H1 (cell line): ENCODE data around the gene CSNK1A1. TPM values are rescaled to one million over a fixed set of nuclear protein-coding genes. Genes with fewer than 3 reads are reported as not detected.

Experiments
- CTCF ChIA-PET: fragments of 300-600 bp; sonication (Branson Sonifier 250); formaldehyde crosslinking; loops from one replicate; lab custom pipeline; 2021; ENCODE audit not compliant: partially characterized antibody; lab: Charles Lee
- POLR2A ChIA-PET: fragments of 300-600 bp; sonication (Branson Sonifier 250); formaldehyde crosslinking; loops from one replicate; lab custom pipeline; 2021; ENCODE audit warnings: inconsistent platforms; ENCODE audit not compliant: partially characterized antibody; lab: Charles Lee
- DNase-seq, 2 experiments: peaks; one replicate each; pipeline versions ENCODE4 v3.0.0 to v3.0.0-alpha.2; 2010 to 2022; ENCODE audit warnings: low spot score in 2 of 2, low read depth in 1 of 2, mixed read lengths in 1 of 2
- FAIRE-seq: peaks from 2 replicates; lab custom pipeline; 2011; peaks lifted over from hg19 to GRCh38; lab: Jason Lieb, UNC
- H2AFZ ChIP-seq: 2 replicates; pipeline ENCODE4 v1.8.1; 2012; ENCODE audit warnings: low read length, inconsistent platforms
- H2AK5ac ChIP-seq: 2 replicates; pipeline ENCODE4 v1.6.1; 2013; ENCODE audit warnings: low read depth, low read length
- H2BK120ac ChIP-seq: replicated peaks from 2 replicates; pipeline ENCODE3; 2013; ENCODE audit warnings: low read depth, low read length, inconsistent platforms
- H2BK12ac ChIP-seq: 2 replicates; pipeline ENCODE4 v1.6.1; 2013; ENCODE audit warnings: low read depth, low read length
- H2BK15ac ChIP-seq: 2 replicates; pipeline ENCODE4 v1.6.1; 2013; ENCODE audit warnings: low read length
- H2BK20ac ChIP-seq: 2 replicates; pipeline ENCODE4 v1.6.1; 2013; ENCODE audit warnings: low read length
- H2BK5ac ChIP-seq: 2 replicates; pipeline ENCODE4 v1.6.1; 2013; ENCODE audit warnings: low read depth, low read length
- H3K14ac ChIP-seq: 2 replicates; pipeline ENCODE4 v1.6.1; 2013; ENCODE audit warnings: inconsistent platforms; ENCODE audit not compliant: insufficient read length
- H3K18ac ChIP-seq: 2 replicates; pipeline ENCODE4 v1.6.1; 2013; ENCODE audit warnings: low read length; ENCODE audit errors: extremely low read depth
- H3K23ac ChIP-seq: 2 replicates; pipeline ENCODE4 v1.6.1; 2013; ENCODE audit warnings: inconsistent platforms; ENCODE audit not compliant: insufficient read length
- H3K23me2 ChIP-seq: 2 replicates; pipeline ENCODE4 v1.6.1; 2013; ENCODE audit warnings: low read depth, low read length
- H3K27ac ChIP-seq: 2 replicates; pipeline ENCODE4 v1.6.1; 2011; ENCODE audit warnings: low read depth, low read length, inconsistent platforms
- H3K27me3 ChIP-seq, 4 experiments: replicated peaks in 1 of 4; 1 replicate in 1 of 4; 2 replicates in 3 of 4; pipeline versions ENCODE4 v1.6.1 to v1.8.1; 2011 to 2013; ENCODE audit warnings: low read length in 3 of 4, mild to moderate bottlenecking in 3 of 4, inconsistent platforms in 2 of 4, mixed read lengths in 2 of 4, moderate library complexity in 1 of 4; ENCODE audit not compliant: control insufficient read depth in 3 of 4, insufficient read depth in 3 of 4; ENCODE audit errors: extremely low read depth in 1 of 4
- H3K36me3 ChIP-seq, 4 experiments: 2 replicates each; pipeline versions ENCODE4 v1.6.1 to v1.8.1; 2011 to 2013; ENCODE audit warnings: mild to moderate bottlenecking in 4 of 4, low read length in 3 of 4, moderate library complexity in 2 of 4, control low read depth in 1 of 4, inconsistent platforms in 1 of 4; ENCODE audit not compliant: insufficient read depth in 4 of 4, control insufficient read depth in 2 of 4
- H3K4ac ChIP-seq: replicated peaks from 2 replicates; pipeline ENCODE3; 2013; ENCODE audit warnings: low read length, low read depth, mixed read lengths, inconsistent platforms; ENCODE audit not compliant: insufficient read length
- H3K4me1 ChIP-seq, 4 experiments: replicated peaks in 1 of 4; 1 replicate in 1 of 4; 2 replicates in 3 of 4; pipeline versions ENCODE4 v1.6.1 to v1.8.1; 2011 to 2013; ENCODE audit warnings: low read length in 3 of 4, inconsistent platforms in 2 of 4, mixed read lengths in 1 of 4; ENCODE audit not compliant: insufficient read depth in 4 of 4, control insufficient read depth in 3 of 4
- H3K4me2 ChIP-seq, 2 experiments: 2 replicates each; pipeline versions ENCODE4 v1.6.1 to v1.8.1; 2011 to 2013; ENCODE audit warnings: low read depth in 2 of 2, low read length in 2 of 2, control low read depth in 1 of 2, inconsistent platforms in 1 of 2, mild to moderate bottlenecking in 1 of 2; ENCODE audit not compliant: insufficient read depth in 1 of 2
- H3K4me3 ChIP-seq, 4 experiments: fragments of 200-600, 300-600 bp in 1 of 4; sonication (generic), shearing (Covaris generic), sonication (Bioruptor Twin) in 1 of 4; 2 replicates each; pipeline versions ENCODE4 v1.5.1 to v1.8.1; 2011 to 2016; ENCODE audit warnings: low read length in 4 of 4, low read depth in 3 of 4, control low read depth in 2 of 4, inconsistent platforms in 2 of 4, mild to moderate bottlenecking in 2 of 4, mixed read lengths in 1 of 4, moderate library complexity in 1 of 4; ENCODE audit not compliant: insufficient read depth in 2 of 4; ENCODE audit errors: extremely low read depth in 1 of 4
- H3K56ac ChIP-seq: replicated peaks from 2 replicates; pipeline ENCODE3; 2013; ENCODE audit warnings: low read depth, mild to moderate bottlenecking, mixed read lengths, low read length, inconsistent platforms; ENCODE audit not compliant: insufficient read length
- H3K79me1 ChIP-seq: 2 replicates; pipeline ENCODE4 v1.6.1; 2013; ENCODE audit warnings: low read depth, low read length, control low read depth
- H3K79me2 ChIP-seq, 2 experiments: 2 replicates each; pipeline versions ENCODE4 v1.6.1 to v1.8.1; 2012 to 2013; ENCODE audit warnings: low read length in 2 of 2, mild to moderate bottlenecking in 2 of 2, inconsistent platforms in 1 of 2; ENCODE audit not compliant: insufficient read depth in 2 of 2, control insufficient read depth in 1 of 2
- H3K9ac ChIP-seq, 4 experiments: replicated peaks in 1 of 4; 1 replicate in 1 of 4; 2 replicates in 3 of 4; pipeline versions ENCODE4 v1.6.1 to v1.8.1; 2011 to 2013; ENCODE audit warnings: low read depth in 3 of 4, low read length in 3 of 4, control low read depth in 2 of 4, mild to moderate bottlenecking in 2 of 4, moderate library complexity in 2 of 4, inconsistent platforms in 1 of 4; ENCODE audit errors: extremely low read depth in 1 of 4
- H3K9me3 ChIP-seq, 2 experiments: 2 replicates each; pipeline versions ENCODE4 v1.6.1 to v1.8.1; 2012 to 2013; ENCODE audit warnings: mild to moderate bottlenecking in 2 of 2, moderate library complexity in 2 of 2, control low read depth in 1 of 2, inconsistent platforms in 1 of 2, low read depth in 1 of 2, low read length in 1 of 2, mixed read lengths in 1 of 2; ENCODE audit not compliant: insufficient read depth in 2 of 2
- H4K20me1 ChIP-seq, 2 experiments: replicated peaks in 1 of 2; 2 replicates each; pipeline versions ENCODE3 to v1.8.1; 2011 to 2013; ENCODE audit warnings: inconsistent platforms in 2 of 2, low read length in 2 of 2, mild to moderate bottlenecking in 1 of 2; ENCODE audit not compliant: insufficient read depth in 2 of 2, control insufficient read depth in 1 of 2
- H4K5ac ChIP-seq: 2 replicates; pipeline ENCODE4 v1.6.1; 2013; ENCODE audit warnings: low read length, low read depth, mixed read lengths, inconsistent platforms; ENCODE audit not compliant: insufficient read length
- H4K8ac ChIP-seq: 2 replicates; pipeline ENCODE4 v1.8.0; 2013; ENCODE audit warnings: mild to moderate bottlenecking, moderate library complexity, low read length, inconsistent platforms; ENCODE audit not compliant: insufficient read depth; ENCODE audit errors: extremely low read depth
- H4K91ac ChIP-seq: replicated peaks from 2 replicates; pipeline ENCODE3; 2013; ENCODE audit warnings: low read length, mixed read lengths, inconsistent platforms; ENCODE audit not compliant: insufficient read length
- ATF2 ChIP-seq: IDR thresholded peaks from 2 replicates; pipeline ENCODE4 v1.6.1; 2012; ENCODE audit warnings: low read length, inconsistent platforms
- KDM5A ChIP-seq: fragments of 200-600 bp; IDR thresholded peaks from 2 replicates; pipeline ENCODE4 v1.7.1; 2012; ENCODE audit warnings: mild to moderate bottlenecking, low read length, inconsistent platforms, mixed read lengths
- POLR2A ChIP-seq, 2 experiments: IDR thresholded peaks; 1 replicate in 1 of 2; 2 replicates in 1 of 2; pipeline ENCODE4 v1.6.1; 2011; ENCODE audit warnings: low read depth in 2 of 2, low read length in 2 of 2, mild to moderate bottlenecking in 2 of 2; ENCODE audit errors: control extremely low read depth in 1 of 2
- RBBP5 ChIP-seq: IDR thresholded peaks from 2 replicates; pipeline ENCODE4 v1.7.1; 2012; ENCODE audit warnings: low read depth, mild to moderate bottlenecking, inconsistent platforms, low read length, moderate library complexity, borderline replicate concordance
- RNF2 ChIP-seq: fragments of 200-900, 300-1000 bp; sonication (generic); IDR thresholded peaks from 2 replicates; pipeline ENCODE4 v1.7.1; 2016; ENCODE audit warnings: borderline replicate concordance, low read depth, mild to moderate bottlenecking, antibody characterized with exemption, low read length; ENCODE audit not compliant: poor library complexity, severe bottlenecking; ENCODE audit errors: missing control alignments
- whole genome bisulfite sequencing, 2 experiments: shearing (Covaris generic) in 1 of 2; methylation state at CpG; one replicate each; pipeline versions ENCODE4 v1.1.6 to v1.1.7; 2013 to 2015; ENCODE audit warnings: low lambda C conversion rate in 2 of 2, mixed read lengths in 2 of 2, inconsistent platforms in 1 of 2, low coverage in 1 of 2, missing lambda C conversion rate in 1 of 2; ENCODE audit not compliant: insufficient replicate concordance in 2 of 2, insufficient coverage in 1 of 2, insufficient read length in 1 of 2; ENCODE audit errors: extremely low coverage in 1 of 2, missing lambda C conversion rate in 1 of 2; 5-methylcytosine and 5-hydroxymethylcytosine counted together
- polyA plus RNA-seq, 7 experiments: library from polyadenylated mRNA; depleted of rRNA in 3 of 7; stranded (reverse) in 5 of 7; unstranded in 2 of 7; fragments of >200 nt in 5 of 7; fragments of 200-250 nt in 2 of 7; gene quantifications; 1 replicate in 5 of 7; 2 replicates in 1 of 7; 4 replicates in 1 of 7; pipeline versions ENCODE4 v1.2.1 to v1.2.3, GENCODE V29; 2011 to 2013; ENCODE audit warnings: missing spikeins in 2 of 7, mixed read lengths in 2 of 7
- total RNA-seq: library from RNA; stranded (reverse); fragmentation: NEBNext Ultra II Directional; extraction: Animal tissue kit (Norgen Biotek cat#: 25700); gene quantifications from 2 replicates; pipeline ENCODE4 v1.2.1, GENCODE V29; 2021
- TF ChIP-seq, protein P1 (sequence below): IDR thresholded peaks from 2 replicates; pipeline ENCODE4 v1.6.1; 2011; ENCODE audit warnings: low read length, improper control_type of control experiment
- TF ChIP-seq, protein P2 (sequence below): IDR thresholded peaks from 2 replicates; pipeline ENCODE4 v1.6.1; 2012; ENCODE audit warnings: inconsistent platforms

The CSNK1A1 gene
- total and polyA plus RNA-seq, 2 of the 8 experiments (the other 6 are each of a cell fraction or from before 2014, with no cell fraction given), result 61.2 to 244 TPM

DNA sequence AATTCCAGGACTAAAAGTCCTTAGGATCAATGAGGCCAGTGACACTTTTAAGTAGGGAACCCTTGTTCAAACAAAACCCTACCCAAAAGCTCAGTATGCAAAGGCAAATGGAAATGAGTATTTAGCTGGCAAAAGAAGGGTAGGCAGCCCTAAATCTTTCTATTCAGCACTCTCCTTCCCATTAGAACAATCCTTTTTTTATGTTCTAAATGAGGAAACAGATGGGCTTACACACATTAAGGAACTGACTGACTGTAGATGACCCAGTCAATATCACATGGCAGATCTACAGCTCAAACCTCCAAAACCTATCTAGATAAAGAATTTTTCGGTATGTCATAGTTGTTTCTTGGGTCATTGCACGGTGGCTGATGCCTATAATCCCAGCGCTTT is 7.2 kb downstream of the CSNK1A1 start:
- 80% methylated on average over 3 of the region's 3 CpGs; no CpG with 5 or more reads in 1 of the 2 experiments for WGBS, 2 experiments
- Histone ChIP-seq H3K4ac (no peak overlapping the region), H2BK12ac (no peak overlapping the region), H4K5ac (no peak overlapping the region), H3K14ac (no peak overlapping the region), H4K8ac (no peak overlapping the region), H2BK15ac (no peak overlapping the region), H2AFZ (no peak overlapping the region), H3K4me2 (no peak overlapping the region), H3K18ac (no peak overlapping the region), H2BK120ac (no peak overlapping the region), H3K4me1 (peaks cover 0 to 10% (median 3%) of the 10 kb centered on the region in 4 experiments; a peak in 4 of 7 replicates), H3K56ac (no peak overlapping the region), H3K23ac (no peak overlapping the region), H3K79me1 (no peaks in the 10 kb centered on the region), H3K4me3 (no peak overlapping the region), H2BK5ac (no peak overlapping the region), H3K27me3 (no peaks in the 10 kb centered on the region), H3K23me2 (no peaks in the 10 kb centered on the region), H2AK5ac (no peak overlapping the region), H4K20me1 (peaks cover 16% of the 10 kb centered on the region in 2 experiments), H3K79me2 (peaks cover 76 to 98% of the 10 kb centered on the region in 2 experiments), H2BK20ac (no peak overlapping the region), H3K36me3 (peaks cover 3 to 73% (median 18%) of the 10 kb centered on the region in 4 experiments; a peak in 7 of 8 replicates), H3K9ac (no peak overlapping the region), H3K9me3 (no peaks in the 10 kb centered on the region), H3K27ac (no peak overlapping the region), H4K91ac (no peak overlapping the region)
- DNase-seq, result no peak
- no peak for FAIRE-seq
- ChIA-PET POLR2A (interaction anchor here (0.7 to 11.0 kb wide), 7 partner anchors 8 to 173 kb away, joined by 3 to 65 read pairs (median 5); no protein-coding TSS in a partner anchor), CTCF (interaction anchor here (0.8 to 16.3 kb wide), 7 partner anchors 8 to 176 kb away, joined by 3 to 174 read pairs (median 4); no protein-coding TSS in a partner anchor)
- TF ChIP-seq RBBP5, result no peak
- TF ChIP-seq, protein P1, sequence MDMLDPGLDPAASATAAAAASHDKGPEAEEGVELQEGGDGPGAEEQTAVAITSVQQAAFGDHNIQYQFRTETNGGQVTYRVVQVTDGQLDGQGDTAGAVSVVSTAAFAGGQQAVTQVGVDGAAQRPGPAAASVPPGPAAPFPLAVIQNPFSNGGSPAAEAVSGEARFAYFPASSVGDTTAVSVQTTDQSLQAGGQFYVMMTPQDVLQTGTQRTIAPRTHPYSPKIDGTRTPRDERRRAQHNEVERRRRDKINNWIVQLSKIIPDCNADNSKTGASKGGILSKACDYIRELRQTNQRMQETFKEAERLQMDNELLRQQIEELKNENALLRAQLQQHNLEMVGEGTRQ, result no peak
- no peak for TF ChIP-seq ATF2
- no peak for TF ChIP-seq KDM5A
- TF ChIP-seq POLR2A (IDR thresholded peaks at IDR 0.05; ENCODE audit: control extremely low read depth in 1 of 2, low read depth in 2 of 2, low read length in 2 of 2), result peak in 1 of 2 experiments; percentile 15; a peak in 1 of 3 replicates
- TF ChIP-seq, protein P2, sequence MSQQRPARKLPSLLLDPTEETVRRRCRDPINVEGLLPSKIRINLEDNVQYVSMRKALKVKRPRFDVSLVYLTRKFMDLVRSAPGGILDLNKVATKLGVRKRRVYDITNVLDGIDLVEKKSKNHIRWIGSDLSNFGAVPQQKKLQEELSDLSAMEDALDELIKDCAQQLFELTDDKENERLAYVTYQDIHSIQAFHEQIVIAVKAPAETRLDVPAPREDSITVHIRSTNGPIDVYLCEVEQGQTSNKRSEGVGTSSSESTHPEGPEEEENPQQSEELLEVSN, result no peak
- no peak for TF ChIP-seq RNF2
